ENCODE measurements around the gene TEAD4. TPM values are rescaled to one million over a fixed set of nuclear protein-coding genes. Genes with fewer than 3 reads are reported as not detected.

Gene TEAD4
- total RNA-seq, 2 donors from 2014 or later, result 10.7 to 15.8 TPM

DNA sequence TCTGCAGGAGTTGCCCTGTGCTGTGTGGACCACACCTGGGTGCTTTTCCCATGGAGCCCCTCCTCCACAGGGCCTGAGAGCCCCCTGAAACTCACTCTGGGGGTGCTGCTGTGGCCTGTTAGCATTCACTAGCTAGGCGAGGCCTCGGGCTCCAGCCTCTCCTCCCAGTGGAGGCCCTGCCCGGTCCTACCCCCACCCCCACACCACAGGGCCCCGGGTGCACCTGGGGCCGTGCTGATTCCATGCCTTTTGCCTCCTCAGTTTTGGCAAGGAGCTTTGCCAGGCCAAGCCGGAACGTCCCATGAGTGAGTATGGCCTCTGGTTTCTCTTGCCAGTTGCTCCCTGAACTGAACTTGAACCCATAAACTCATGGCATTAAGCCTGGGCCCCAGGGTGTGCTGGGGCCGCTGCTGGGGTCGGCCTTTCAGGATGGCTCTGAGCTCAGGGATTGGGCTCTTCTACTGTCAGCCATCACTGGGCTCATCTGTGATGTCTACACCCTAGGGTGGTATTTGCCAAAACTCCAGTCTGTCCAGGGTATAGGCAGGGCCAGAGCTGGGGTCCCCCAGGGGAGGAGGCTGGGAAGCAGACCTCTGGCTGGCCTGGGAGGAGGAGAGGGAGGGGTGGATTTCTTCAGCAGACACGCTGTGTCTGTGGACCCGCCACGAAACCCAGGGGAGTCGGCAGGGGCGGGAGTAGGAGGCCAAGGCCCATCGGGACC, 59.2 kb downstream of the TEAD4 start:
- no peak for DNase-seq
- H3K36me3 ChIP-seq, result no peaks in the 10 kb centered on the region
- no peak overlapping the region for H3K9ac ChIP-seq (ENCODE audit: low read depth in 2 of 2, low read length in 2 of 2)
- intact Hi-C loops (cut with DNase I), result no loop called here
- H3K4me1 ChIP-seq, result no peaks in the 10 kb centered on the region
- TF ChIP-seq, protein P1, sequence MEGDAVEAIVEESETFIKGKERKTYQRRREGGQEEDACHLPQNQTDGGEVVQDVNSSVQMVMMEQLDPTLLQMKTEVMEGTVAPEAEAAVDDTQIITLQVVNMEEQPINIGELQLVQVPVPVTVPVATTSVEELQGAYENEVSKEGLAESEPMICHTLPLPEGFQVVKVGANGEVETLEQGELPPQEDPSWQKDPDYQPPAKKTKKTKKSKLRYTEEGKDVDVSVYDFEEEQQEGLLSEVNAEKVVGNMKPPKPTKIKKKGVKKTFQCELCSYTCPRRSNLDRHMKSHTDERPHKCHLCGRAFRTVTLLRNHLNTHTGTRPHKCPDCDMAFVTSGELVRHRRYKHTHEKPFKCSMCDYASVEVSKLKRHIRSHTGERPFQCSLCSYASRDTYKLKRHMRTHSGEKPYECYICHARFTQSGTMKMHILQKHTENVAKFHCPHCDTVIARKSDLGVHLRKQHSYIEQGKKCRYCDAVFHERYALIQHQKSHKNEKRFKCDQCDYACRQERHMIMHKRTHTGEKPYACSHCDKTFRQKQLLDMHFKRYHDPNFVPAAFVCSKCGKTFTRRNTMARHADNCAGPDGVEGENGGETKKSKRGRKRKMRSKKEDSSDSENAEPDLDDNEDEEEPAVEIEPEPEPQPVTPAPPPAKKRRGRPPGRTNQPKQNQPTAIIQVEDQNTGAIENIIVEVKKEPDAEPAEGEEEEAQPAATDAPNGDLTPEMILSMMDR (IDR thresholded peaks at IDR 0.05), result no peak
- no peaks in the 10 kb centered on the region for H3K27me3 ChIP-seq
- no peak overlapping the region for H3K27ac ChIP-seq
- no peak overlapping the region for H3K4me3 ChIP-seq
- H3K9me3 ChIP-seq, result no peaks in the 10 kb centered on the region

DNA sequence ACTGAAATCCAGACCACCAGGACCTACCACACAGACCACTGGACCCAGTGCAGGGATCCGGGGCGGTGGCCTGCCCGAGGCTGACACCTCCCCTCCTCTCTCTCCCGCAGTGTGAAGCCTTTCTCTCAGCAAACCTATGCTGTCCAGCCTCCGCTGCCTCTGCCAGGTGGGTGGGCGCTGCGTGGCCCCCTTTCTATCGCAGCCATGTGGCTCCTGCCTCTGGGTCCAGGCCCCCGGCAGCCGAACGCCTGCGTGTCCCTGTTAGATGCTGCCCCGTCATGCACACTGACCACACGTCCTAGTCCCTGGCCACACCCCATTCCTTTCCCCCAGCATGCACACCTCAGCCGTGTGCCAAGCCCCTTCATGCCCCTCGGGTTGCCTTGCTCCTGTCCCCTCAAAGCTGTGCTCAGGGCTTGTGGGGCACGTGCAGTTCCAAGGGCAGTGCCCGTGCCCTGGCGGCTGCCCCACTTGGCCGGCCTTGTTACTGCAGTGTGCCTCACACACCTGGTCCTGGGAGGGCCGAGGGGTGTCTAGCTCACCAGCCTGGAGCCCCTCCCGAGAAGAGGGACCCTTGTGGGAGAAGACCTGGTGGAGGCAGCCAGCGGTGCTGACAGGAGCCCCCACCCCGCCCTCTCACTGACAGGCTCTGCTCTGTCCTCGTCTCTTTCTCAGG, 59.9 kb downstream of the TEAD4 start:
- Histone ChIP-seq H3K9me3 (no peaks in the 10 kb centered on the region), H3K36me3 (no peaks in the 10 kb centered on the region)
- intact Hi-C loops (cut with DNase I), result no loop called here

DNA sequence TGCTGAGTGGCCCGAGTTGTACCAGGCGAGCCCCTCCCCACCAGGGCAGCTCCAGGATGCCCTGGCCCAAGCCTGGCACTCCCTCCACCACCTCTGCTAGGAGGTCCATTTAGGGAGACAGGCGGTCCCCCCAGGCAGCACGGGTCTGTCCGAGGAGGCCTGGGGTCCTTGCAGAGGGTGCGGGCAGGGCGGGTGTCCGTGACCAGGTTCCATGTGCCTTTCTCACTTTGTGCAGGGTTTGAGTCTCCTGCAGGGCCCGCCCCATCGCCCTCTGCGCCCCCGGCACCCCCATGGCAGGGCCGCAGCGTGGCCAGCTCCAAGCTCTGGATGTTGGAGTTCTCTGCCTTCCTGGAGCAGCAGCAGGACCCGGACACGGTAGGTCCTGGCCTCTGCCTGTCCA, 61.2 kb downstream of the TEAD4 start:
- no peaks in the 10 kb centered on the region for H3K4me1 ChIP-seq
- intact Hi-C loops (cut with DNase I), result no loop called here
- H3K27ac ChIP-seq, result no peak overlapping the region
- H3K27me3 ChIP-seq, result no peaks in the 10 kb centered on the region
- H3K9ac ChIP-seq (ENCODE audit: low read depth in 2 of 2, low read length in 2 of 2), result no peak overlapping the region
- TF ChIP-seq, protein P1 (IDR thresholded peaks at IDR 0.05), result no peak
- no peak overlapping the region for H3K4me3 ChIP-seq
- no peak for DNase-seq
- no peaks in the 10 kb centered on the region for H3K36me3 ChIP-seq
- H3K9me3 ChIP-seq, result no peaks in the 10 kb centered on the region

More for the DNA sequence above, 59.9 kb downstream of the TEAD4 start:
- H3K4me3 ChIP-seq, result no peak overlapping the region
- no peak overlapping the region for H3K27ac ChIP-seq
- no peaks in the 10 kb centered on the region for H3K4me1 ChIP-seq
- no peaks in the 10 kb centered on the region for H3K27me3 ChIP-seq
- no peak for DNase-seq
- no peak overlapping the region for H3K9ac ChIP-seq (ENCODE audit: low read depth in 2 of 2, low read length in 2 of 2)
- TF ChIP-seq, protein P1 (IDR thresholded peaks at IDR 0.05), result no peak

DNA sequence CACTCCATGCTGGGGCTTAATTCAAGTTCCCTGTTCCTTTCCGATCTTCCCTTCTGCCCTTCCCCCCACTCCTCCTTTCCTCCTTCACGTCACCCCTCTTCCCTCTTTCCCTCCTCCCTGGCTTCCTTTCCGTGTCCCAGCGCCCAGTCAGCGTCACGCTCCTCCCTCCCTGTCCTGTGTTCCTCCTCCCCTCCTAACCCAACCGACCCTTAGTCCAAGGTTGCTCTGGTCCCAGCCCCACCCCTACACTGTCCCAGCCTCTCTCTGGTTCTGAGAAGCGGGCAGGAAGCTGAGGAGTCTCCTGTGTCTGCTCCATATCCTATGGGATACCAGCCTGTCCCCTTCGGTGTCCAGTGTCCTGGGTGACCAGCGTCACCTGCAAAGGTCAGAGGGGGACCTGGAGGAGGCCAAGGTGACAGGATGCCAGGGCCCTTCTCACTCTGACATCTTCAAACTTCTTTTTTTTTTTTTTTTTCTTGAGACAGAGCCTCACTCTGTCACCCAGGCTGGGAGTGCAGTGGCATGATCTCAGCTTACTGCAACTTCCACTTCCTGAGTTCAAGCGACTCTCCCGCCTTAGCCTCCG, 61.7 kb downstream of the TEAD4 start:
- Histone ChIP-seq H3K36me3 (no peaks in the 10 kb centered on the region), H3K4me1 (no peaks in the 10 kb centered on the region), H3K27me3 (no peaks in the 10 kb centered on the region), H3K4me3 (no peak overlapping the region), H3K27ac (no peak overlapping the region), H3K9me3 (no peaks in the 10 kb centered on the region), H3K9ac (ENCODE audit: low read depth in 2 of 2, low read length in 2 of 2) (no peak overlapping the region)
- intact Hi-C loops (cut with DNase I), result no loop called here
- TF ChIP-seq, protein P1 (IDR thresholded peaks at IDR 0.05), result no peak
- no peak for DNase-seq

DNA sequence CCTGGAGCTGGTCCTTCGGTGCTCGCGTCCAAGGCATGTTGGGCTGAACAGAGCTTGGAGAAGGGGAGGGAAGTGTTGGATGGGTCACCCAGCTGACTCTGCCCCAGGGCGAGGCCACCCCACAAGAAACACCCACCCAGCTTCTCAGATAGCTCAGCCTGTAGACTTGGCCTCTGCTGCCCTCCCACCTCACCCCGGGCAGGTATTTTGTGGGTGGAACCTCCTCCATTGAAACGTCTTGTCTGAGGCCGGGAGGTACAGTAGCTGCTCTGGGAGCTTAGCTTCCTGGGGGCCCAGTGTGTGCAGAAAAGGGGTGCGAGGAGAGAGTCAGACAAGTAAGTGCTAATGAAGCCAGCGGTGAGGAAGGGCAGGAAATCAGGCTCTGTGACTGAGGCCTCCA, 63.2 kb downstream of the TEAD4 start:
- TF ChIP-seq, protein P1 (IDR thresholded peaks at IDR 0.05), result no peak
- no peak for DNase-seq
- Histone ChIP-seq H3K4me3 (no peak overlapping the region), H3K36me3 (no peaks in the 10 kb centered on the region), H3K27ac (no peak overlapping the region), H3K27me3 (no peaks in the 10 kb centered on the region), H3K9ac (ENCODE audit: low read depth in 2 of 2, low read length in 2 of 2) (no peak overlapping the region), H3K9me3 (no peaks in the 10 kb centered on the region), H3K4me1 (no peaks in the 10 kb centered on the region)
- intact Hi-C loops (cut with DNase I), result no loop called here
